ENCODE results near the gene TTC22. TPM values are rescaled to one million over a fixed set of nuclear protein-coding genes. Genes with fewer than 3 reads are reported as not detected.

The TTC22 gene
- total RNA-seq, 2 experiments from 2014 or later, result 6.9 to 8.6 TPM

DNA sequence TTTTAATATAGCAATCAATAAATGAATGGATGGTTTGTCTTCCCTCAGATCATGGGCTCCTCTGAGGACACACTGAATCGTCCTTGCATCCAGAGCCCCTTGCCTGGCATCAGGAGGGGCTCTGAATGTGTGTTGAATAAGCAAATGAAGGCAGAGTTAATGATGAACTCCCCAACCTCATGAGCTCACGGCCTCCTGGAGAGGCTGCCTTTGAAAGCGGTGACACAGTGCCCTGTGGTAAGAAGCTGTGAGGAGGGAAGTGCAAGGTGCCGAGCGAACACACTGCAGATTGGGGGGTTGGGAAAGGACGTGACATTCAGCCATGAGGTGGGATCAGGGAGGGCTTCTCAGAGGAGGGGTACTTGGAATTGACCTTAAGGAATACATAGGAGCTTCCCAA is 33.6 kb downstream of the TTC22 start:
- intact Hi-C loops (cut with micrococcal nuclease), result no loop called here
- H3K27me3 Mint-ChIP-seq (ENCODE audit: low read depth), result no peaks in the 10 kb centered on the region
- DNase-seq, result no peak
- no peaks in the 10 kb centered on the region for H3K9me3 Mint-ChIP-seq
- CTCF ChIA-PET, result interaction anchor here (0.7 to 2.1 kb wide), 3 partner anchors 25 to 34 kb away, joined by 3 to 5 read pairs (median 4); no protein-coding TSS in a partner anchor
- H3K4me3 Mint-ChIP-seq, result no peak overlapping the region
- H3K36me3 Mint-ChIP-seq (ENCODE audit: low read depth), result no peaks in the 10 kb centered on the region
- H3K4me1 Mint-ChIP-seq (ENCODE audit: low read depth), result peaks cover 15% of the 10 kb centered on the region
- no peak overlapping the region for H3K27ac Mint-ChIP-seq

DNA sequence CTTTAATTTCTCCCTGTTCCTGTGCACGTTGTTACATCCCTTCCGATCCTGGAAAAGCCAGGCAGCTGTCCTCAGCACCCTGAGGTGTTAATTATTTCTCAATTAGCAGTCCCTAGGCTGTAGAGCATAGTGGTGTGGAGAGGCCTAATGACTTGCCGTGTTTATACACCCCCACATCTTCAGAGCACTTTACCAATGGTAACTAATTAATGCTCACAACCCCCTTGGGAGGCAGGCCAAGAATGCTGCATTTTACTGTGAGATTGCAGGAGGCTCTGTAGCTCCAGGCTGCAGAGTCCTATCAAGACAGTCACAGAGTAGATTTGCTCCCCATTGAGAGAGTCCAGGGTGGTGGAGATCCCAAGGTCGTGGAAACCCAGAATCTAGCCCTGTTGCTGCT is 34.4 kb downstream of the TTC22 start:
- no peak overlapping the region for H3K27ac Mint-ChIP-seq
- no peak for DNase-seq
- no peak overlapping the region for H3K4me3 Mint-ChIP-seq
- H3K36me3 Mint-ChIP-seq (ENCODE audit: low read depth), result no peaks in the 10 kb centered on the region
- CTCF ChIA-PET, result interaction anchor here (1.6 to 2.1 kb wide), 2 partner anchors 25 to 35 kb away, joined by 5 to 7 read pairs; partner anchors contain the start of gene TTC22
- intact Hi-C loops (cut with micrococcal nuclease), result no loop called here
- no peaks in the 10 kb centered on the region for H3K27me3 Mint-ChIP-seq (ENCODE audit: low read depth)
- no peaks in the 10 kb centered on the region for H3K9me3 Mint-ChIP-seq
- H3K4me1 Mint-ChIP-seq (ENCODE audit: low read depth), result peaks cover 15% of the 10 kb centered on the region

DNA sequence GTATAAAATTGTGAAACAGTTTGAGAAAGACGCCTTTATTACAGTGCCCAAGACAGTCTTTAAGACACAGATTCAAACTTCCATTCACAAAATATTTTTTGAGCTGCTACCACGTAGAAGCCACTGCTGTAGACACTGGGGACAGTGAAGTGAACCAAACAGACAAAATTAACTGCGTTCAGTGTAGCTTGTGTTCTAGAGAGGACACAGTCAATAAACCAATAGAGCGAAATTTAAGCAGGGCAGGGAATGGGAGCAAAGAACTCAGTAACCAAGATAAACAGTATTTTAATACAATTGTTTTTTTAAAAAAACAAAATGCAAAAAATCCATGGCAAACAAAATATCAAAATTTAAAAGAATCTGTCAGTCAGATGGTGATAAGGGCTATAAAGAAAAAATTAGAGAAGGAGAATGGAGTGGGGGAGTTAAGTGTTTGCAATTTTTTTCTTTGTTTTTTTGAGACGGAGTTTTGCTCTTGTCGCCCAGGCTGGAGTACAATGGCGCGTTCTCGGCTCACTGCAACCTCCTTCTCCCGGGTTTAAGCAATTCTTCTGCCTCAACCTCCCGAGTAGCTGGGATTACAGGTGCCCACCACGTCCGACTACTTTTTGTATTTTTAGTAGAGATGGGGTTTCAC is 36.1 kb downstream of the TTC22 start:
- DNase-seq, result no peak
- no peaks in the 10 kb centered on the region for H3K36me3 Mint-ChIP-seq (ENCODE audit: low read depth)
- H3K9me3 Mint-ChIP-seq, result no peaks in the 10 kb centered on the region
- H3K4me1 Mint-ChIP-seq (ENCODE audit: low read depth), result peaks cover 19% of the 10 kb centered on the region
- peak overlapping the region; percentile 68 for H3K27ac Mint-ChIP-seq
- CTCF ChIA-PET, result interaction anchor here (1.0 kb wide), 1 partner anchor 36 kb away, joined by 3 read pairs; the partner anchor contains the start of gene TTC22
- no peaks in the 10 kb centered on the region for H3K27me3 Mint-ChIP-seq (ENCODE audit: low read depth)
- peak overlapping the region; percentile 94 for H3K4me3 Mint-ChIP-seq
- intact Hi-C loops (cut with micrococcal nuclease), result loop anchor here (1.0 kb wide), 8 partner anchors 34 to 819 kb away; partner anchors contain the start of genes DHCR24, LRRC42, TCEANC2 and TMEM59

DNA sequence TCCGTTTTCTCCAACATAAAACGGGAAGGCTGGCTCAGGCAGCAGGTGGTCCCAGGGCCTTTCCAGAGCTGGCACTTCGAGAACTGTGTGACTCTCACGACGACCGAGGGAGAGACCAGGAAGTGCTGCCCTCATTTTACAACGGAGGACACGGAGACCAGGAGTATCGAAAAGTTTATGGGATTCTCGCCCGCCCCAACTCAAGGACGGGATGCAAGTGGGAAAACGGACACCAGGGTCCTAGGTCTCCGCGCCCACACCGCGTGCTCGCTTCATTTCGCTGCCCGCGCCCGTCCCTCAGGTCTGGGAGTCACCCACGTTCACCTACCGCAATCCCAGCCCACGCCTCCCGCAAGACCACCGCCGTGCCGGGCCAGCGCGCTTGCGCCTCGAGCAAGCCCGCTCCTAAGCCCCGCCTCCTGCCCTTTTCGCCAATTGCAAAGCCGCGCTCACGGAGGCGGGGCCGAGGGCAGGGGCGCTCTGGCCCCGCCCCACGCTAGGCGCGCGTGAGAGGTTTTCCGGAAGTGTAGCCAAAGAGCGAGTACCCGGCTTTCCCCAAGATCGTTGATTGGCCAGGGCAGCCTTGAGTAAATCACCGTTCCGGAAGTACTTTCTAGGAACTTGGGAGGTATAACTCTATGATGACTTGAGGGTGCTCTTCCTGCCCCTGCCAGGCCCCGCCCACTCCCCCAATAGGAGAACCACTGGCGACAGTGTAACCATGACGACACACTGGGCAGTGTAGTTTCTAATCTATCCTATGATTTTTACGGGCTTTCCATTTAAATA is 36.8 kb downstream of the TTC22 start, which contains the start of gene PARS2:
Gene PARS2 (minus strand): TSS at position 391 of the 789 bp plus-strand sequence. CDS start 5,362 bp downstream, outside the sequence.
- Mint-ChIP-seq H3K27me3 (ENCODE audit: low read depth) (no peaks in the 10 kb centered on the region), H3K4me3 (peak within 1 kb of the TSS; percentile 94), H3K9me3 (no peaks in the 10 kb centered on the region), H3K27ac (peak within 1 kb of the TSS; percentile 83), H3K4me1 (ENCODE audit: low read depth) (peaks cover 19% of the 10 kb centered on the region), H3K36me3 (ENCODE audit: low read depth) (peaks cover under 1% of the 10 kb centered on the region)
- DNase-seq, result peak; percentile 96
- CTCF ChIA-PET, result interaction anchor here (1.0 kb wide), 1 partner anchor 37 kb away, joined by 3 read pairs; the partner anchor contains the start of gene TTC22
- intact Hi-C loops (cut with micrococcal nuclease), result loop anchor here (1.0 kb wide), 8 partner anchors 35 to 818 kb away; partner anchors contain the start of genes DHCR24, LRRC42, TCEANC2 and TMEM59

DNA sequence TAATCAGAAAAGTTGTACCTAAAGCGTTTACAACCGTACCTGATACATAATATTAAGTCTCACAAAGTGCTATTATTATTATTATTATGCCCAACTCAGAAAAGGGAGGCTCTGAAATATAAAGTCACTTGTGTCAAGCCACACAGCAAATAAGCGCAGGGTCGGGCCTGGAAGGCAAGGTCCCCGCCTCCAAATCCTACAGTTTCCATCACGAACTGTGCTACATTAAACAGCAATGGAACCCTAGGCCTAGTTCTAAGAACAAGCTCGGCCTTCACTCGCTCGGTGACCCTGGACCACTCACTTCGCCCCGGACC is 37.3 kb downstream of the TTC22 start:
- Mint-ChIP-seq H3K27me3 (ENCODE audit: low read depth) (no peaks in the 10 kb centered on the region), H3K4me3 (peak overlapping the region; percentile 94), H3K4me1 (ENCODE audit: low read depth) (peaks cover 19% of the 10 kb centered on the region), H3K27ac (peak overlapping the region; percentile 83), H3K9me3 (no peaks in the 10 kb centered on the region), H3K36me3 (ENCODE audit: low read depth) (peaks cover 3% of the 10 kb centered on the region)
- DNase-seq, result peak; percentile 21
- CTCF ChIA-PET, result interaction anchor here (1.1 to 1.4 kb wide), 2 partner anchors 28 to 37 kb away, joined by 3 to 5 read pairs; partner anchors contain the start of gene TTC22
- intact Hi-C loops (cut with micrococcal nuclease), result loop anchor here (1.0 kb wide), 8 partner anchors 36 to 817 kb away; partner anchors contain the start of genes DHCR24, LRRC42, TCEANC2 and TMEM59

DNA sequence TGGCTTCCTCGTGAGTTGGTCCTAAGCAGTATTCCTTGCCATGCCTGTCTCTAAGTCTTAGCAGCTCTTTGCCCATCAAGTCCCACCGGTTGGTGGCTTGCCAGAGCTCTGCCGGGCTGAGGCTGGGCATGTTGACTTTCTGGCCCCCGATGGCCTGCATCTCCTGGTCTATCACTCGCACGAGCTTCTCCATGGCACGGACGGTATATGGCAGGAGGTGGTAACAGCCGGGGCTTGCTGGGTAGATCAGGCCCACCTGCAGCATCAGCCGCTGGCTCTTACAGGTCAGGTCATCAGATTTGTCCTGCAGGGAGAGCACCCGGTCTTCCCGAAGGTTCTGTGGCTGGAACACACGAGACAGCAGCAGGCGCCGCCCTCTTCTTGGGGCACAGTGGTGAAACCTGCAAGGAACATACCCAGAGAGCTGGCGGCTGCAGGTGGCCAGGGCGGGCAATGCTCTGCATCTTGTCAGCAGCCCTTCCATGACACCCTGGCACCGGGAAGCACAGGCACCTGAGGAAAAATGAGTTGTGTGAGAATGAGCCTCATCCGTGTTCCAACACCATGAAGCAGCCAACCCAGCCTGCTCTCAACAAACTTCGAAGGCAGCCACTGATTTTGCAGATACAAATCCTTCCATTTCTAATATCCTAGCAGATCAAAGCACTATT is 42.3 kb downstream of the TTC22 start:
- intact Hi-C loops (cut with micrococcal nuclease), result no loop called here
- Mint-ChIP-seq H3K4me3 (no peak overlapping the region), H3K9me3 (no peaks in the 10 kb centered on the region), H3K27me3 (ENCODE audit: low read depth) (no peaks in the 10 kb centered on the region), H3K36me3 (ENCODE audit: low read depth) (peaks cover 11% of the 10 kb centered on the region), H3K27ac (no peak overlapping the region), H3K4me1 (ENCODE audit: low read depth) (peaks cover 15% of the 10 kb centered on the region)
- CTCF ChIA-PET, result no interaction called here
- no peak for DNase-seq

DNA sequence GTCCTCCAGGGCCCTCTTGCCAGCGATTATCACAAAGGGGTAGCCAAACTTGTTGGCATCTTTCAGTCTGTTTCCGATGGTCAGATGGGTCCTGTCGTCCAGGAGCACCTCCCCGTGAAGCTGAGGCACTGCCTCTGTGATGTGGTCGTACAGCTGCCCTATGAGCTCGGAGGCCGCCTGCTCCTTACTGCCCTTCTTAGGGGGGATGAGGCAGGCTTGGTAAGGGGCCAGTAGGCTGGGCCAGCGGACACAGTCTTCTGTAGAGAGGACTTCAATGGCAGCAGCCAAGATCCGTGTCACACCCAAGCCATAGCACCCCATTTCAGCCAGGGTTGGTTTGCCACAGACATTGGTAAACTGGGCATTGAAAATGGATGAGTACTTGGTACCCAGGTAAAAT is 43.3 kb downstream of the TTC22 start:
- Mint-ChIP-seq H3K36me3 (ENCODE audit: low read depth) (peaks cover 11% of the 10 kb centered on the region), H3K4me1 (ENCODE audit: low read depth) (peaks cover 7% of the 10 kb centered on the region), H3K27ac (no peak overlapping the region), H3K27me3 (ENCODE audit: low read depth) (no peaks in the 10 kb centered on the region), H3K4me3 (no peak overlapping the region), H3K9me3 (no peaks in the 10 kb centered on the region)
- intact Hi-C loops (cut with micrococcal nuclease), result no loop called here
- no peak for DNase-seq
- CTCF ChIA-PET, result no interaction called here

DNA sequence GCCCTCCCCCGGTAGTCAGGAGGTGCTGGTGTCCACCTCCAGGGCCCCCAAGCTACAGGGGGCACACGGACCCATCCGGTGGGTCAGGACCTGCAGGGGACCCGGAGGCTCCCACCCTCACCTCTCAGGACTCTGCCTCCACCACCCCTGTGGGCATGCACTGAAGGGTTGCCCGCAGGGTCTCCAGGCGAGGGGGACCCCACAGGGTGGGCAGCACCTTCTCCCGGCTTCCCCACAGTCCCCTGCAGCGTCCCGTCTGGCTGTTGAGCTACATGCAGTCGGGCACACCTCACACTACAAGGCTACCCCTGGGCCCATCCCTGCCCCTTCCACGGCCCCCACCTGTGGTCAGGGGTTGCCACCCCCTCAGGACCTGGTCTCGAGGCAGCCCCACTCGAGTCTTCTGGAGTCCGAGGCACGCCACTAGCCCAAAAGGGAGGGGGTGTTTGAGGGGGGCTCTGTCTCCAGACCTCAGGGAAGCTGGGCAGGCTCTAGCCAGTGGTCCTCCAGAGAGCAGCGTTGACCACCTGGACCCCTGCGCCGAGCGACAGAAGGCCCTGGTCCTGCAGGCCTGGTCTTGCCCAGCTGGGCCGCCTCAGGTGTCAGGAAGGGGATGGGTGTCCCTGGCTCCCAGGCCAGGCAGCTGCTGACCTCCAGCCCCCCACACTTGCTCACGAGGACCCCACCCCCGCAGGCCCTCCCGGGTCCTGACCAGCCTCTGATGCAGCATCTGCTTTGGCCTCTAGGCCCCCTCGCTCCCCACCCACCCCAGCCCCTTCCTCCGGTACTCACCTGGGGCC is 46.4 kb downstream of the TTC22 start:
- Mint-ChIP-seq H3K4me1 (ENCODE audit: low read depth) (no peaks in the 10 kb centered on the region), H3K36me3 (ENCODE audit: low read depth) (peaks cover 11% of the 10 kb centered on the region), H3K9me3 (no peaks in the 10 kb centered on the region), H3K27me3 (ENCODE audit: low read depth) (no peaks in the 10 kb centered on the region), H3K27ac (no peak overlapping the region), H3K4me3 (no peak overlapping the region)
- CTCF ChIA-PET, result no interaction called here
- intact Hi-C loops (cut with micrococcal nuclease), result no loop called here
- no peak for DNase-seq

DNA sequence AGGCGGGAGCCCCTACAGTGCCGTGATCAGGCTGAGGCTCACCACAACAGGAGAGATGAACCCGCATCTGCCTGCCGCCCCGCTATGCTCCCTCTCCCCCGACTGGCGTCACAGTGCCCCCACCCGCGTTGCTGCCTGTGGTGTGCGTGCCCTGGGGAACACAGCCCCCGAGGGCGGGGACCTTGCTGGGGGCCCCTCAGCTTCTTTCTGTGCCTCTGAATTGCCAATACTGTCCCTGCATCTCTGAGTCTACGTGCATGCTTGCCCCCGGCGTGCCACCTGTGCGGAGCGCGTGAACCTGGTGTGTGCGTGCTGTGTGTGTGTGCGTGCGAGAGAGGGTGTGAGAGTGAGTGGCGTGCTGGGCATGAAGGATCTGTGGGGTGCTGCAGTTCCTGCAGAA is 47.1 kb downstream of the TTC22 start:
- Mint-ChIP-seq H3K27ac (no peak overlapping the region), H3K4me3 (no peak overlapping the region), H3K27me3 (ENCODE audit: low read depth) (no peaks in the 10 kb centered on the region), H3K36me3 (ENCODE audit: low read depth) (peaks cover 8% of the 10 kb centered on the region), H3K9me3 (no peaks in the 10 kb centered on the region), H3K4me1 (ENCODE audit: low read depth) (no peaks in the 10 kb centered on the region)
- DNase-seq, result no peak
- intact Hi-C loops (cut with micrococcal nuclease), result no loop called here
- CTCF ChIA-PET, result no interaction called here

DNA sequence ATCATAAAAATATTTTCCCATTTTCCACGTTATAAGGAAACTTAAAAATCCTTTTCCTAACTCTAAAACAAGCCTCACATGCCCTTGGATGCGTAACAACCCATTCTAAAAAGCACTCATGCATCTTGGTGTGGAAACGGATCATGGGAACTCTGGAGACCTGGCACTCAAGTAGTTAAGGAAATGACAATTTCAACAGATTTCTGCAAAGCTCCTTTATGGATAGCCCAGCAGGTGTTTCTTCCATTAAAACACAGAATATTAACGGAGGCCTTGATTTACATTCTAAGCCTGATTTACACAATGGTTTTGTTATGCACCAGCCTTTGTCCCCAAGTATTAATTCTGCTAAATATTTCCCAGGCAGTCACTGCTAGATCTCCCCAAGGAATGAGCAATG is 49.7 kb downstream of the TTC22 start:
- Mint-ChIP-seq H3K4me1 (ENCODE audit: low read depth) (no peaks in the 10 kb centered on the region), H3K9me3 (no peaks in the 10 kb centered on the region), H3K36me3 (ENCODE audit: low read depth) (no peaks in the 10 kb centered on the region), H3K27ac (no peak overlapping the region), H3K4me3 (no peak overlapping the region), H3K27me3 (ENCODE audit: low read depth) (no peaks in the 10 kb centered on the region)
- intact Hi-C loops (cut with micrococcal nuclease), result no loop called here
- CTCF ChIA-PET, result interaction anchor here (1.0 kb wide), 1 partner anchor 49 kb away, joined by 3 read pairs; the partner anchor contains the start of gene TTC22
- no peak for DNase-seq

DNA sequence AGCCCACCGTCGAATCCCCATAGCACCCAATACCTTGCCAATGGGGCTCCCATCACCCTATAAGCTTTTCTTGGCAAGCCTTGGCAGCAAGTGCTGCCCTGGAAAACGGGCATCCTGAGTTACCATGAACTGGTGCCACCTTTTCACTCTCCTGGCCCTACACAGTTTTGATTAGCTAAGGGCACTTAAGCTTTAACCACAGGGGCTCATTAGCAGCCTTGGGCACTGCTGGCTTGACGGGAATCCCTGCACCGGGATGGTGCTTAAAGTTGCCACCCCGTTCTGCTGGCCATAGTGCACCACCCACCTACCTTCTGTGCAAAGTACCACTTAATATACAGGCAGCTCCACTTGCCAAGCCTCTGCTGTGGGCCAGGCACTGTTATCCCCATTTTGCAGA is 50.5 kb downstream of the TTC22 start:
- DNase-seq, result no peak
- H3K36me3 Mint-ChIP-seq (ENCODE audit: low read depth), result no peaks in the 10 kb centered on the region

More for the DNA sequence above, 50.5 kb downstream of the TTC22 start:
- intact Hi-C loops (cut with micrococcal nuclease), result no loop called here
- Mint-ChIP-seq H3K27ac (no peak overlapping the region), H3K9me3 (no peaks in the 10 kb centered on the region), H3K4me1 (ENCODE audit: low read depth) (no peaks in the 10 kb centered on the region), H3K27me3 (ENCODE audit: low read depth) (no peaks in the 10 kb centered on the region), H3K4me3 (no peak overlapping the region)
- CTCF ChIA-PET, result no interaction called here
